ENCODE results near the gene AMN1.
"Not testable (repeated sequence)": the region's sequence is repeated elsewhere in the genome, so short reads cannot be mapped to it uniquely, and the experiment has no call there.

Gene AMN1

DNA sequence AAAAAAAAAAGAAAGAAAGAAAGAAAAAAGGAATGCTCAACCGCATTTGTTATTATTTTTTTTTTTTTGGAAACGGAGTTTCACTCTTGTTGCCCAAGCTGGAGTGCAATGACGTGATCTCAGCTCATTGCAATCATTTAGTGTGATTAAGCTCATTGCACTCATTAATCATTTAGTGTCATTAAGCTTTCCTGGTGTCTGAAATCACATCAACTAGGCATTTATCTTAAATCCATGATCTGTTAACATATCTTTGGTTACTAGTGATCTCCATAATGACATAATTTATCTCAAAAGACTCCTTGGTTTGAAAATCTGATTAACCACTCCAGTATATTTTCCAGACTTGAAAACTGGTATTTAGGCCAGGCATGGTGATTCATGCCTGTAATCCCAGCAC is 43.0 kb downstream of the AMN1 start:
- ChIA-PET POLR2A (ENCODE audit: low non-redundant PET) (no interaction called here), CTCF (no interaction called here)
- DNase-seq (ENCODE audit: low spot score) = no peak
- H3K27ac ChIP-seq = no peak overlapping the region
- TF ChIP-seq CTCF (conservative IDR thresholded peaks at IDR 0.05; ENCODE audit: low read depth) = no peak

GRCh38 chr12:31682136-31682962 is 46.5 kb downstream of the AMN1 start:
- DNase-seq (ENCODE audit: low spot score) = peak; percentile 46
- H3K27ac ChIP-seq = no peak overlapping the region
- ChIA-PET CTCF (interaction anchor here (0.5 to 1.4 kb wide), 12 partner anchors 11 to 630 kb away, joined by 3 to 5 read pairs (median 3); no protein-coding TSS in a partner anchor), POLR2A (ENCODE audit: low non-redundant PET) (interaction anchor here (0.8 kb wide), 1 partner anchor 467 kb away, joined by 6 read pairs; no protein-coding TSS in a partner anchor)
- TF ChIP-seq CTCF (conservative IDR thresholded peaks at IDR 0.05; ENCODE audit: low read depth) = peak; percentile 77

- no peak overlapping the region for H3K27ac ChIP-seq
- no peak for TF ChIP-seq CTCF (conservative IDR thresholded peaks at IDR 0.05; ENCODE audit: low read depth)
- ChIA-PET POLR2A (ENCODE audit: low non-redundant PET) (no interaction called here), CTCF (no interaction called here)
- DNase-seq (ENCODE audit: low spot score) = no peak
Measured at GRCh38 chr12:31672521-31672920, 56.3 kb downstream of the AMN1 start.

GRCh38 chr12:31669582-31669981 is 59.2 kb downstream of the AMN1 start:
- DNase-seq (ENCODE audit: low spot score); H3K27ac ChIP-seq; POLR2A ChIA-PET (ENCODE audit: low non-redundant PET); CTCF ChIA-PET: not testable (repeated sequence)

- no peak for DNase-seq (ENCODE audit: low spot score)
Measured at GRCh38 chr12:31669020-31669419, 59.8 kb downstream of the AMN1 start.

DNA sequence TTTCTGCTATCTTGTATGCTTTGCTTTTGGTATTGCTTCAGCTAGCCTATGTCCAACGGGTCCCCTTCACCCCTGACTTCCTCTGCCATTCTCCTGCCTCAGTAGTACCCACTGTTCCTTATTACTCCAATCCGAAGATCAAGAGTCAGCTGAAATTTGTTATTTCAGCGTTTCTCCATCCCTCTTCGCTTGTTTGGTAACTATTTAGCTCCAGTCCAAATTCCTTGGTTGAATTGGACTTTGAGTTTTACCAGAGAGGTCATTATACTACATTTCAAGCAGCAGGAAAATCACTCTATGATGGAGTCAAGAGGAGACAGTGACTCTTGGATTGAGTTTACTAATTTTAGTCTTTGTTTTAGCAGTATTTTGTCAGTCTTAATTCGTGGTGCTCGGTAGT is 64.8 kb downstream of the AMN1 start:
- CTCF ChIA-PET = no interaction called here

More at GRCh38 chr12:31669020-31669419, 59.8 kb downstream of the AMN1 start:
- no peak overlapping the region for H3K27ac ChIP-seq
- CTCF ChIA-PET = interaction anchor here (0.6 to 0.8 kb wide), 2 partner anchors 16 to 422 kb away, joined by 3 read pairs; no protein-coding TSS in a partner anchor
- POLR2A ChIA-PET (ENCODE audit: low non-redundant PET) = no interaction called here
- TF ChIP-seq CTCF (conservative IDR thresholded peaks at IDR 0.05; ENCODE audit: low read depth) = no peak

More for the DNA sequence above, 64.8 kb downstream of the AMN1 start:
- POLR2A ChIA-PET (ENCODE audit: low non-redundant PET) = no interaction called here
- DNase-seq (ENCODE audit: low spot score) = no peak
- TF ChIP-seq CTCF (conservative IDR thresholded peaks at IDR 0.05; ENCODE audit: low read depth) = no peak
- no peak overlapping the region for H3K27ac ChIP-seq
